ENCODE measurements around the gene PSME2. TPM values are rescaled to one million over a fixed set of nuclear protein-coding genes. Genes with fewer than 3 reads are reported as not detected.

The PSME2 gene
- polyA plus RNA-seq, 1 donor from 2014 or later: 73.3 TPM

GRCh38 chr14:24137529-24138395, 8.6 kb downstream of the PSME2 start:
- H3K4me3 ChIP-seq (ENCODE audit: low read length): no peak overlapping the region
- H3K9me2 ChIP-seq (ENCODE audit: insufficient read depth, low read length): no peaks in the 10 kb centered on the region
- H3K27me3 ChIP-seq (ENCODE audit: insufficient read depth, low read depth, low read length): no peaks in the 10 kb centered on the region
- H2AFZ ChIP-seq (ENCODE audit: low read depth, low read length): no peak overlapping the region
- peaks cover 11% of the 10 kb centered on the region for H3F3A ChIP-seq (ENCODE audit: insufficient read depth, low read length, poor library complexity, severe bottlenecking)
- no peaks in the 10 kb centered on the region for H4K20me1 ChIP-seq (ENCODE audit: insufficient read depth)
- no peak overlapping the region for H3K4me2 ChIP-seq (ENCODE audit: low read length)
- no peaks in the 10 kb centered on the region for H3K9me3 ChIP-seq (ENCODE audit: low read length)
- peaks cover 10% of the 10 kb centered on the region for H3K79me2 ChIP-seq (replicated peaks; ENCODE audit: insufficient read depth, low read length)
- H3K9ac ChIP-seq (ENCODE audit: low read length): no peak overlapping the region
- no peaks in the 10 kb centered on the region for H3K36me3 ChIP-seq (ENCODE audit: insufficient read depth, low read length)
- TF ChIP-seq SMC3 (conservative IDR thresholded peaks at IDR 0.05; ENCODE audit: poor library complexity) (no peak), POLR2AphosphoS5 (IDR thresholded peaks at IDR 0.05) (no peak), TAF1 (IDR thresholded peaks at IDR 0.05; ENCODE audit: low read depth) (no peak), CTCF (IDR thresholded peaks at IDR 0.05; ENCODE audit: poor library complexity, severe bottlenecking) (no peak)
- H3K27ac ChIP-seq (ENCODE audit: low read length): no peak overlapping the region

GRCh38 chr14:24136684-24137528, 9.5 kb downstream of the PSME2 start:
- H3F3A ChIP-seq (ENCODE audit: insufficient read depth, low read length, poor library complexity, severe bottlenecking): peaks cover 8% of the 10 kb centered on the region
- H2AFZ ChIP-seq (ENCODE audit: low read depth, low read length): no peak overlapping the region
- TF ChIP-seq MXI1 (conservative IDR thresholded peaks at IDR 0.05; ENCODE audit: poor library complexity, severe bottlenecking) (no peak), TAF1 (IDR thresholded peaks at IDR 0.05; ENCODE audit: low read depth) (no peak)
- H3K4me2 ChIP-seq (ENCODE audit: low read length): no peak overlapping the region
- no peaks in the 10 kb centered on the region for H3K27me3 ChIP-seq (ENCODE audit: insufficient read depth, low read depth, low read length)
- H3K9me3 ChIP-seq (ENCODE audit: low read length): no peaks in the 10 kb centered on the region
- no peak overlapping the region for H3K27ac ChIP-seq (ENCODE audit: low read length)
- no peaks in the 10 kb centered on the region for H4K20me1 ChIP-seq (ENCODE audit: insufficient read depth)
- H3K9ac ChIP-seq (ENCODE audit: low read length): peak overlapping the region; percentile 67
- H3K36me3 ChIP-seq (ENCODE audit: insufficient read depth, low read length): no peaks in the 10 kb centered on the region
- no peaks in the 10 kb centered on the region for H3K9me2 ChIP-seq (ENCODE audit: insufficient read depth, low read length)
- H3K79me2 ChIP-seq (replicated peaks; ENCODE audit: insufficient read depth, low read length): peaks cover 10% of the 10 kb centered on the region
- H3K4me3 ChIP-seq (ENCODE audit: low read length): peak overlapping the region; percentile 74

GRCh38 chr14:24135834-24136683, 10.4 kb downstream of the PSME2 start, which contains the start of gene PSME1:
Gene PSME1, plus strand, starts transcription at chr14:24136194. Its CDS starts 69 bp downstream, at chr14:24136263.
- peaks cover 6% of the 10 kb centered on the region for H3F3A ChIP-seq (ENCODE audit: insufficient read depth, low read length, poor library complexity, severe bottlenecking)
- no peaks in the 10 kb centered on the region for H3K9me3 ChIP-seq (ENCODE audit: low read length)
- no peaks in the 10 kb centered on the region for H3K36me3 ChIP-seq (ENCODE audit: insufficient read depth, low read length)
- peak within 1 kb of the TSS; percentile 74 for H3K4me3 ChIP-seq (ENCODE audit: low read length)
- no peaks in the 10 kb centered on the region for H3K9me2 ChIP-seq (ENCODE audit: insufficient read depth, low read length)
- H3K27ac ChIP-seq (ENCODE audit: low read length): no peak within 1 kb of the TSS
- H3K27me3 ChIP-seq (ENCODE audit: insufficient read depth, low read depth, low read length): no peaks in the 10 kb centered on the region
- TF ChIP-seq CTCF (IDR thresholded peaks at IDR 0.05; ENCODE audit: poor library complexity, severe bottlenecking) (no peak), TAF1 (IDR thresholded peaks at IDR 0.05; ENCODE audit: low read depth) (no peak), MXI1 (conservative IDR thresholded peaks at IDR 0.05; ENCODE audit: poor library complexity, severe bottlenecking) (peak; percentile 25), RAD21 (conservative IDR thresholded peaks at IDR 0.05) (no peak), EP300 (conservative IDR thresholded peaks at IDR 0.05; ENCODE audit: poor library complexity, severe bottlenecking) (no peak), POLR2AphosphoS5 (IDR thresholded peaks at IDR 0.05) (peak; percentile 33), EZH2 (IDR thresholded peaks at IDR 0.05; ENCODE audit: borderline replicate concordance, insufficient read depth, low read length, poor library complexity, severe bottlenecking) (no peak), SMC3 (conservative IDR thresholded peaks at IDR 0.05; ENCODE audit: poor library complexity) (no peak)
- TF ChIP-seq, protein P1, sequence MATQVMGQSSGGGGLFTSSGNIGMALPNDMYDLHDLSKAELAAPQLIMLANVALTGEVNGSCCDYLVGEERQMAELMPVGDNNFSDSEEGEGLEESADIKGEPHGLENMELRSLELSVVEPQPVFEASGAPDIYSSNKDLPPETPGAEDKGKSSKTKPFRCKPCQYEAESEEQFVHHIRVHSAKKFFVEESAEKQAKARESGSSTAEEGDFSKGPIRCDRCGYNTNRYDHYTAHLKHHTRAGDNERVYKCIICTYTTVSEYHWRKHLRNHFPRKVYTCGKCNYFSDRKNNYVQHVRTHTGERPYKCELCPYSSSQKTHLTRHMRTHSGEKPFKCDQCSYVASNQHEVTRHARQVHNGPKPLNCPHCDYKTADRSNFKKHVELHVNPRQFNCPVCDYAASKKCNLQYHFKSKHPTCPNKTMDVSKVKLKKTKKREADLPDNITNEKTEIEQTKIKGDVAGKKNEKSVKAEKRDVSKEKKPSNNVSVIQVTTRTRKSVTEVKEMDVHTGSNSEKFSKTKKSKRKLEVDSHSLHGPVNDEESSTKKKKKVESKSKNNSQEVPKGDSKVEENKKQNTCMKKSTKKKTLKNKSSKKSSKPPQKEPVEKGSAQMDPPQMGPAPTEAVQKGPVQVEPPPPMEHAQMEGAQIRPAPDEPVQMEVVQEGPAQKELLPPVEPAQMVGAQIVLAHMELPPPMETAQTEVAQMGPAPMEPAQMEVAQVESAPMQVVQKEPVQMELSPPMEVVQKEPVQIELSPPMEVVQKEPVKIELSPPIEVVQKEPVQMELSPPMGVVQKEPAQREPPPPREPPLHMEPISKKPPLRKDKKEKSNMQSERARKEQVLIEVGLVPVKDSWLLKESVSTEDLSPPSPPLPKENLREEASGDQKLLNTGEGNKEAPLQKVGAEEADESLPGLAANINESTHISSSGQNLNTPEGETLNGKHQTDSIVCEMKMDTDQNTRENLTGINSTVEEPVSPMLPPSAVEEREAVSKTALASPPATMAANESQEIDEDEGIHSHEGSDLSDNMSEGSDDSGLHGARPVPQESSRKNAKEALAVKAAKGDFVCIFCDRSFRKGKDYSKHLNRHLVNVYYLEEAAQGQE (IDR thresholded peaks at IDR 0.05; ENCODE audit: borderline replicate concordance): peak; percentile 6
- peaks cover 10% of the 10 kb centered on the region for H3K79me2 ChIP-seq (replicated peaks; ENCODE audit: insufficient read depth, low read length)
- no peaks in the 10 kb centered on the region for H4K20me1 ChIP-seq (ENCODE audit: insufficient read depth)
- peak within 1 kb of the TSS; percentile 52 for H3K4me2 ChIP-seq (ENCODE audit: low read length)
- H3K9ac ChIP-seq (ENCODE audit: low read length): peak within 1 kb of the TSS; percentile 67
- peak within 1 kb of the TSS; percentile 51 for H2AFZ ChIP-seq (ENCODE audit: low read depth, low read length)

Measured in neural cell (in vitro differentiated cells).